ENCODE measurements around the gene KDM4C.

DNA sequence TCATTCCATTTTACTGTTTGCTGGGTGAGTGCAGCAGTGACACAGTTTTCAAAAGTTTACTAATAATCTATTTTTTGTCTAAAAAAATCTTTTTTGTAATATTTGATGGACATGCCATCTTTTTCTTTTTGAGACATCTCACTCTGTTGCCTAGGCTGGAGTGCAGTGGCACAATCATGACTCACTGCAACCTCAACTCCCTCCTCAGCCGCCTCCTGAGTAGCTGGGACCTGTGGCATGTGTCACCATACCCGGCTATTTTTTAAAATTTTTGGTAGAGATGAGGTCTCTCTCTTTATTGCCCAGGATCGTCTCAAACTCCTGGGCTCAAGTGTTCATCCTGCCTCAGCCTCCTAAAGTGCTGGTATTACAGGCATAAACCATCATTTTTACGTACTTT, 86.0 kb downstream of the KDM4C start:
- TF ChIP-seq, protein P1, sequence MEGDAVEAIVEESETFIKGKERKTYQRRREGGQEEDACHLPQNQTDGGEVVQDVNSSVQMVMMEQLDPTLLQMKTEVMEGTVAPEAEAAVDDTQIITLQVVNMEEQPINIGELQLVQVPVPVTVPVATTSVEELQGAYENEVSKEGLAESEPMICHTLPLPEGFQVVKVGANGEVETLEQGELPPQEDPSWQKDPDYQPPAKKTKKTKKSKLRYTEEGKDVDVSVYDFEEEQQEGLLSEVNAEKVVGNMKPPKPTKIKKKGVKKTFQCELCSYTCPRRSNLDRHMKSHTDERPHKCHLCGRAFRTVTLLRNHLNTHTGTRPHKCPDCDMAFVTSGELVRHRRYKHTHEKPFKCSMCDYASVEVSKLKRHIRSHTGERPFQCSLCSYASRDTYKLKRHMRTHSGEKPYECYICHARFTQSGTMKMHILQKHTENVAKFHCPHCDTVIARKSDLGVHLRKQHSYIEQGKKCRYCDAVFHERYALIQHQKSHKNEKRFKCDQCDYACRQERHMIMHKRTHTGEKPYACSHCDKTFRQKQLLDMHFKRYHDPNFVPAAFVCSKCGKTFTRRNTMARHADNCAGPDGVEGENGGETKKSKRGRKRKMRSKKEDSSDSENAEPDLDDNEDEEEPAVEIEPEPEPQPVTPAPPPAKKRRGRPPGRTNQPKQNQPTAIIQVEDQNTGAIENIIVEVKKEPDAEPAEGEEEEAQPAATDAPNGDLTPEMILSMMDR (IDR thresholded peaks at IDR 0.05): no peak
- TF ChIP-seq POLR2A (IDR thresholded peaks at IDR 0.05): no peak

All from heart left ventricle (tissue), 13 donors.